KMS-11 (cell line): ENCODE measurements around the gene SELENOH.

Source experiments
- H2AFZ ChIP-seq: fragments of 200-600 bp; sonication (generic); 2 replicates; pipeline ENCODE4 v1.6.1; 2016; ENCODE audit warnings: antibody characterized with exemption, mixed run types, low read depth
- H3K27ac ChIP-seq: fragments of 200-600 bp; sonication (generic); 2 replicates; pipeline ENCODE4 v1.6.1; 2016; ENCODE audit warnings: mild to moderate bottlenecking, mixed run types
- H3K27me3 ChIP-seq: fragments of 200-600 bp; sonication (generic); 2 replicates; pipeline ENCODE4 v1.6.1; 2017; ENCODE audit warnings: mild to moderate bottlenecking, low read depth, mixed run types, moderate library complexity; ENCODE audit not compliant: insufficient read depth
- H3K36me3 ChIP-seq: fragments of 200-600 bp; sonication (generic); 2 replicates; pipeline ENCODE4 v1.6.1; 2017; ENCODE audit warnings: mild to moderate bottlenecking, mixed run types; ENCODE audit not compliant: insufficient read depth
- H3K4me1 ChIP-seq: fragments of 200-600 bp; sonication (generic); 2 replicates; pipeline ENCODE4 v1.6.1; 2016; ENCODE audit warnings: mild to moderate bottlenecking, low read depth, mixed run types; ENCODE audit not compliant: poor library complexity, severe bottlenecking
- H3K4me2 ChIP-seq: fragments of 200-600 bp; sonication (generic); 2 replicates; pipeline ENCODE4 v1.7.0; 2016; ENCODE audit warnings: mild to moderate bottlenecking, mixed run types
- H3K4me3 ChIP-seq: fragments of 200-600 bp; sonication (generic); IDR thresholded peaks from 2 replicates; pipeline ENCODE4 v1.6.1; 2017; ENCODE audit warnings: low read depth, low read length, mixed read lengths; ENCODE audit not compliant: insufficient read depth
- H3K79me2 ChIP-seq: fragments of 200-600 bp; sonication (generic); 2 replicates; pipeline ENCODE4 v1.6.1; 2016; ENCODE audit warnings: low read depth, mixed run types; ENCODE audit not compliant: insufficient read depth
- H3K9ac ChIP-seq: fragments of 200-600 bp; sonication (generic); 2 replicates; pipeline ENCODE4 v1.6.1; 2016; ENCODE audit warnings: mild to moderate bottlenecking, mixed run types
- H4K20me1 ChIP-seq: fragments of 200-600 bp; sonication (generic); 2 replicates; pipeline ENCODE4 v1.6.1; 2016; ENCODE audit warnings: mild to moderate bottlenecking, mixed run types; ENCODE audit not compliant: insufficient read depth
- CTCF ChIP-seq: fragments of 200-600 bp; sonication (generic); conservative IDR thresholded peaks from 2 replicates; pipeline ENCODE4 v1.6.1; 2017; ENCODE audit warnings: low read depth, mild to moderate bottlenecking, antibody characterized with exemption, low read length, moderate library complexity, mixed read lengths

The SELENOH gene

GRCh38 chr11:57727185-57727584 is 14.1 kb upstream of the SELENOH start:
- H3K9ac ChIP-seq, result no peak overlapping the region
- no peaks in the 10 kb centered on the region for H3K27me3 ChIP-seq
- H3K4me3 ChIP-seq, result no peak overlapping the region
- H3K36me3 ChIP-seq, result no peaks in the 10 kb centered on the region
- peaks cover 79% of the 10 kb centered on the region for H3K79me2 ChIP-seq
- 0 out of 2 replicates have a peak, but pooled peaks cover 4% of the 10 kb centered on the region for H4K20me1 ChIP-seq
- no peak for TF ChIP-seq CTCF
- no peak overlapping the region for H2AFZ ChIP-seq
- no peak overlapping the region for H3K4me2 ChIP-seq
- H3K4me1 ChIP-seq, result no peaks in the 10 kb centered on the region
- H3K27ac ChIP-seq, result no peak overlapping the region

- Histone ChIP-seq H3K27me3 (no peaks in the 10 kb centered on the region), H3K4me3 (no peak overlapping the region), H3K27ac (no peak overlapping the region), H3K4me2 (no peak overlapping the region), H4K20me1 (0 out of 2 replicates have a peak, but pooled peaks cover 4% of the 10 kb centered on the region), H3K9ac (no peak overlapping the region), H3K4me1 (no peaks in the 10 kb centered on the region), H3K36me3 (no peaks in the 10 kb centered on the region), H3K79me2 (peaks cover 81% of the 10 kb centered on the region), H2AFZ (no peak overlapping the region)
- TF ChIP-seq CTCF, result no peak
These were observed 12.5 kb upstream of the SELENOH start for GRCh38 chr11:57728829-57729228.

- no peak overlapping the region for H3K9ac ChIP-seq
- TF ChIP-seq CTCF, result no peak
- no peak overlapping the region for H3K4me2 ChIP-seq
- no peak overlapping the region for H3K27ac ChIP-seq
- H3K36me3 ChIP-seq, result no peaks in the 10 kb centered on the region
- peaks cover 5% of the 10 kb centered on the region for H3K4me1 ChIP-seq
- H3K4me3 ChIP-seq, result no peak overlapping the region
- H3K27me3 ChIP-seq, result no peaks in the 10 kb centered on the region
- H2AFZ ChIP-seq, result no peak overlapping the region
- H3K79me2 ChIP-seq, result peaks cover 75% of the 10 kb centered on the region
- H4K20me1 ChIP-seq, result 0 out of 2 replicates have a peak, but pooled peaks cover 4% of the 10 kb centered on the region
These were observed 11.8 kb upstream of the SELENOH start for GRCh38 chr11:57729479-57729878.

GRCh38 chr11:57732661-57733060 is 8.6 kb upstream of the SELENOH start:
- Histone ChIP-seq H3K4me2 (no peak overlapping the region), H3K9ac (no peak overlapping the region), H4K20me1 (0 out of 2 replicates have a peak, but pooled peaks cover 4% of the 10 kb centered on the region), H2AFZ (no peak overlapping the region), H3K27me3 (no peaks in the 10 kb centered on the region), H3K4me1 (peaks cover 18% of the 10 kb centered on the region), H3K4me3 (no peak overlapping the region), H3K36me3 (no peaks in the 10 kb centered on the region), H3K79me2 (peaks cover 45% of the 10 kb centered on the region), H3K27ac (no peak overlapping the region)
- TF ChIP-seq CTCF, result no peak
